ENCODE measurements around the gene PEX1. TPM values are rescaled to one million over a fixed set of nuclear protein-coding genes. Genes with fewer than 3 reads are reported as not detected.
"Not testable (repeated sequence)": the region's sequence is repeated elsewhere in the genome, so short reads cannot be mapped to it uniquely, and the experiment has no call there.

The PEX1 gene
- total RNA-seq, 1 donor from 2014 or later = 7.1 TPM

GRCh38 chr7:92543542-92543941 is 15.2 kb upstream of the PEX1 start:
- FAIRE-seq; H3K4me1 ChIP-seq (ENCODE audit: insufficient read depth, low read length); H3K9ac ChIP-seq (ENCODE audit: low read length); H4K20me1 ChIP-seq (ENCODE audit: insufficient read depth, low read length); H3K36me3 Mint-ChIP-seq (ENCODE audit: low read depth, unreplicated experiment); H2AFZ ChIP-seq (ENCODE audit: low read depth, low read length); H3K4me1 Mint-ChIP-seq (ENCODE audit: low read depth, unreplicated experiment); H3K9me3 Mint-ChIP-seq (ENCODE audit: unreplicated experiment); H3K27me3 Mint-ChIP-seq (ENCODE audit: low read depth, unreplicated experiment); H3K4me2 ChIP-seq (ENCODE audit: low read length); DNase-seq (ENCODE audit: low read depth); H3K79me2 ChIP-seq (ENCODE audit: insufficient read depth, low read length); H3K9me3 ChIP-seq (ENCODE audit: insufficient read depth, low read depth, low read length); H3K4me3 ChIP-seq (ENCODE audit: insufficient read depth, low read depth, low read length); H3K27ac Mint-ChIP-seq (ENCODE audit: unreplicated experiment); H3K4me3 Mint-ChIP-seq (ENCODE audit: unreplicated experiment); H3K27ac ChIP-seq (ENCODE audit: low read depth, low read length); H3K27me3 ChIP-seq (ENCODE audit: insufficient read depth, low read length); H3K36me3 ChIP-seq (ENCODE audit: insufficient read depth, low read length): not testable (repeated sequence)

- FAIRE-seq (no peak), DNase-seq (ENCODE audit: low read depth) (no peak)
- no peaks in the 10 kb centered on the region for H4K20me1 ChIP-seq (ENCODE audit: insufficient read depth, low read length)
Observed at GRCh38 chr7:92534572-92534971, 6.3 kb upstream of the PEX1 start.

GRCh38 chr7:92528958-92529264 is 591 bp upstream of the PEX1 start:
- no peak for FAIRE-seq
- TF ChIP-seq EZH2 (IDR thresholded peaks at IDR 0.05; ENCODE audit: insufficient read depth, low read length) (no peak), CTCF (IDR thresholded peaks at IDR 0.05; ENCODE audit: insufficient read depth, low read depth, low read length) (no peak)
- peaks cover 2% of the 10 kb centered on the region for H3K36me3 Mint-ChIP-seq (ENCODE audit: low read depth, unreplicated experiment)

More at GRCh38 chr7:92534572-92534971, 6.3 kb upstream of the PEX1 start:
- Mint-ChIP-seq H3K4me3 (ENCODE audit: unreplicated experiment) (no peak overlapping the region), H3K27me3 (ENCODE audit: low read depth, unreplicated experiment) (no peaks in the 10 kb centered on the region), H3K9me3 (ENCODE audit: unreplicated experiment) (no peaks in the 10 kb centered on the region), H3K4me1 (ENCODE audit: low read depth, unreplicated experiment) (no peaks in the 10 kb centered on the region), H3K27ac (ENCODE audit: unreplicated experiment) (no peak overlapping the region), H3K36me3 (ENCODE audit: low read depth, unreplicated experiment) (peaks cover 12% of the 10 kb centered on the region)
- H3K9me3 ChIP-seq (ENCODE audit: insufficient read depth, low read depth, low read length) = no peaks in the 10 kb centered on the region
- TF ChIP-seq CTCF (IDR thresholded peaks at IDR 0.05; ENCODE audit: insufficient read depth, low read depth, low read length) (no peak), EZH2 (IDR thresholded peaks at IDR 0.05; ENCODE audit: insufficient read depth, low read length) (no peak)
- H3K4me1 ChIP-seq (ENCODE audit: insufficient read depth, low read length) = no peaks in the 10 kb centered on the region
- no peak overlapping the region for H3K27ac ChIP-seq (ENCODE audit: low read depth, low read length)
- no peaks in the 10 kb centered on the region for H3K27me3 ChIP-seq (ENCODE audit: insufficient read depth, low read length)
- no peak overlapping the region for H3K4me3 ChIP-seq (ENCODE audit: insufficient read depth, low read depth, low read length)
- H3K36me3 ChIP-seq (ENCODE audit: insufficient read depth, low read length) = peaks cover 33% of the 10 kb centered on the region
- H2AFZ ChIP-seq (ENCODE audit: low read depth, low read length) = no peak overlapping the region
- peaks cover 3% of the 10 kb centered on the region for H3K79me2 ChIP-seq (ENCODE audit: insufficient read depth, low read length)
- H3K4me2 ChIP-seq (ENCODE audit: low read length) = no peak overlapping the region
- no peak overlapping the region for H3K9ac ChIP-seq (ENCODE audit: low read length)

More at GRCh38 chr7:92528958-92529264, 591 bp upstream of the PEX1 start:
- H3K4me3 Mint-ChIP-seq (ENCODE audit: unreplicated experiment) = peak overlapping the region; percentile 94
- Histone ChIP-seq H3K4me2 (ENCODE audit: low read length) (peak overlapping the region; percentile 88), H4K20me1 (ENCODE audit: insufficient read depth, low read length) (no peaks in the 10 kb centered on the region), H3K9me3 (ENCODE audit: insufficient read depth, low read depth, low read length) (no peaks in the 10 kb centered on the region), H3K79me2 (ENCODE audit: insufficient read depth, low read length) (peaks cover 40% of the 10 kb centered on the region), H3K4me3 (ENCODE audit: insufficient read depth, low read depth, low read length) (peak overlapping the region; percentile 93), H3K9ac (ENCODE audit: low read length) (peak overlapping the region; percentile 93), H3K4me1 (ENCODE audit: insufficient read depth, low read length) (peaks cover 9% of the 10 kb centered on the region), H3K27ac (ENCODE audit: low read depth, low read length) (peak overlapping the region; percentile 97), H2AFZ (ENCODE audit: low read depth, low read length) (peak overlapping the region; percentile 97), H3K36me3 (ENCODE audit: insufficient read depth, low read length) (peaks cover 13% of the 10 kb centered on the region), H3K27me3 (ENCODE audit: insufficient read depth, low read length) (no peaks in the 10 kb centered on the region)
- peaks cover 3% of the 10 kb centered on the region for H3K4me1 Mint-ChIP-seq (ENCODE audit: low read depth, unreplicated experiment)
- no peaks in the 10 kb centered on the region for H3K27me3 Mint-ChIP-seq (ENCODE audit: low read depth, unreplicated experiment)
- peak overlapping the region; percentile 97 for H3K27ac Mint-ChIP-seq (ENCODE audit: unreplicated experiment)
- DNase-seq (ENCODE audit: low read depth) = no peak
- no peaks in the 10 kb centered on the region for H3K9me3 Mint-ChIP-seq (ENCODE audit: unreplicated experiment)
